ENCODE data around the gene SSX4. TPM values are rescaled to one million over a fixed set of nuclear protein-coding genes. Genes with fewer than 3 reads are reported as not detected.
A peak's percentile ranks its signal among the peaks of the same experiment; 100 is the strongest.
"Not testable (repeated sequence)": the region's sequence is repeated elsewhere in the genome, so short reads cannot be mapped to it uniquely, and the experiment has no call there.

Gene SSX4
- polyA plus RNA-seq, 3 donors = not detected

DNA sequence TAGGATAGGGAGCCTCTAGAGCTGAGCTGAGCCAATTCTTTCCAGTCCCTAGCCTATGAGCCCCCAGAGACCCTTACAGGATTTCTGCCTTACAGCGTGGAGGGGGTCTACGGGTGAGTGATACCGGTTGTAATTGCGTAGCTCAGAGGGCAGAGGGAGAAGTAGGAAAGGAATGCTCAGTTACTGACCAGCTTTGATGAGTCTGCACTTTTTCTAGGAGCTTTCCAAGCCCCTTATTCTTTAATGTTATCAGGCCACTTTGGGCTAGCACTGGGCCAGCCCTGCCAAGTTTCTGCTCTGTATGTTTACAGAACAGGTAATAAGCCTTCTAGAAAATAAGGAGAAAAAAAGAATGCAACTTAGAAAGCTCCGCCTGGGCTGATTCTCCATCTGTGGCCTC lies 46.3 kb downstream of the SSX4 start:
- H2AFZ ChIP-seq (ENCODE audit: insufficient read depth, low read depth, low read length, poor library complexity, severe bottlenecking); H3K9ac ChIP-seq (ENCODE audit: insufficient read depth, low read length, poor library complexity, severe bottlenecking); H3K9me3 ChIP-seq (replicated peaks in 1 of 2; ENCODE audit: control insufficient read depth in 1 of 2, insufficient read depth in 1 of 2, low read length in 2 of 2); H3K4me1 Mint-ChIP-seq; intact Hi-C loops (cut with micrococcal nuclease); H3K27ac ChIP-seq (ENCODE audit: low read depth in 1 of 2, low read length in 2 of 2); H3K4me3 ChIP-seq (replicated peaks in 1 of 3; ENCODE audit: low read depth in 2 of 3, low read length in 3 of 3); H3K36me3 Mint-ChIP-seq; H3K4me1 ChIP-seq (ENCODE audit: control insufficient read depth in 1 of 2, insufficient read depth in 2 of 2, low read length in 2 of 2); H3K36me3 ChIP-seq (replicated peaks in 1 of 2; ENCODE audit: control insufficient read depth in 1 of 2, insufficient read depth in 2 of 2, low read length in 2 of 2); DNase-seq; H3K4me2 ChIP-seq (replicated peaks; ENCODE audit: extremely low read depth, low read length, poor library complexity, severe bottlenecking); H3K4me3 Mint-ChIP-seq; H4K20me1 ChIP-seq (ENCODE audit: insufficient read depth, low read length); H3K27me3 ChIP-seq (ENCODE audit: control insufficient read depth in 2 of 2, insufficient read depth in 2 of 2, low read length in 2 of 2); H3K79me2 ChIP-seq (ENCODE audit: insufficient read depth, low read length); H3K27me3 Mint-ChIP-seq (ENCODE audit: low read depth in 3 of 3): not testable (repeated sequence)
- WGBS (ENCODE audit: insufficient coverage) = no CpG with 5 or more reads among the region's 5 CpGs
- peaks cover 2 to 20% (median 5%) of the 10 kb centered on the region in 7 donors for H3K9me3 Mint-ChIP-seq
- H3K27ac Mint-ChIP-seq = peak overlapping the region in 1 of 7 donors; percentile 68

DNA sequence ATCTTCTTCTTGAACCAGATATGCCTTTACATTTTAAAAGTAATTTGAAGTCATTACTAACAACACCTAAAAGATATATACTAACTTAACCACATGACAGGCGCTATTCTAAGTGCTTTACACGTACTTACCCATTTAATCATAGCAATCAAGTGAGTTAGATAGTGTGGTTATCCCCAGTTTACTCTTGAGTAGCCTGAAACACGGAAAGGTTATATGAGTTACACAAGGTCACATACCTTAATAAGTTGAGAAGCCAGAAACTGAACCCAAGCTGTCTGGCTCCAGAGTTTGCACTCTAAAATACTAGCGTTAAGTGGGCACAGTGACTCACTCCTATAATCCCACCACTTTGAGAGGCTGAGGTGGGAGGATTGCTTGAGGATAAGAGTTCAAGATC lies 46.8 kb downstream of the SSX4 start:
- no CpG with 5 or more reads among the region's 4 CpGs for WGBS (ENCODE audit: insufficient coverage)
- H3K4me3 ChIP-seq (replicated peaks in 1 of 3; ENCODE audit: low read depth in 2 of 3, low read length in 3 of 3); H2AFZ ChIP-seq (ENCODE audit: insufficient read depth, low read depth, low read length, poor library complexity, severe bottlenecking); H3K9ac ChIP-seq (ENCODE audit: insufficient read depth, low read length, poor library complexity, severe bottlenecking); H3K27me3 ChIP-seq (ENCODE audit: control insufficient read depth in 2 of 2, insufficient read depth in 2 of 2, low read length in 2 of 2); H3K4me3 Mint-ChIP-seq; DNase-seq; H3K36me3 Mint-ChIP-seq; H4K20me1 ChIP-seq (ENCODE audit: insufficient read depth, low read length); H3K27ac ChIP-seq (ENCODE audit: low read depth in 1 of 2, low read length in 2 of 2); H3K36me3 ChIP-seq (replicated peaks in 1 of 2; ENCODE audit: control insufficient read depth in 1 of 2, insufficient read depth in 2 of 2, low read length in 2 of 2); H3K4me1 ChIP-seq (ENCODE audit: control insufficient read depth in 1 of 2, insufficient read depth in 2 of 2, low read length in 2 of 2); H3K27ac Mint-ChIP-seq; H3K4me1 Mint-ChIP-seq; H3K4me2 ChIP-seq (replicated peaks; ENCODE audit: extremely low read depth, low read length, poor library complexity, severe bottlenecking); H3K9me3 ChIP-seq (replicated peaks in 1 of 2; ENCODE audit: control insufficient read depth in 1 of 2, insufficient read depth in 1 of 2, low read length in 2 of 2); intact Hi-C loops (cut with micrococcal nuclease); H3K79me2 ChIP-seq (ENCODE audit: insufficient read depth, low read length): not testable (repeated sequence)
- Mint-ChIP-seq H3K27me3 (ENCODE audit: low read depth in 3 of 3) (peaks cover 0 to 10% (median 0%) of the 10 kb centered on the region in 3 donors), H3K9me3 (peaks cover 4 to 24% (median 8%) of the 10 kb centered on the region in 7 donors)

DNA sequence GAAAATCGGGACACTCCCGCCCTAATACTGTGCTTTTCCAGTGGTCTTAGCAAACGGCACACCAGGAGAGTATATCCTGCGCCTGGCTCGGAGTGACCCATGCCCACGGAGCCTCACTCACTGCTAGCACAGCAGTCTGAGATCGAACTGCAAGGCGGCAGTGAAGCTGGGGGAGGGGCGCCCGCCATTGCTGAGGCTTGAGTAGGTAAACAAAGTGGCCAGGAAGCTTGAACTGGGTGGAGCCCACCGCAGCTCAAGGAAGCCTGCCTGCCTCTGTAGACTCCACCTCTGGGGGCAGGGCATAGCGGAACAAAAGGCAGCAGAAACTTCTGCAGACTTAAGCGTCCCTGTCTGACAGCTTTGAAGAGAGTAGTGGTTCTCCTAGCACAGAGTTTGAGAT lies 50.4 kb downstream of the SSX4 start:
- H3K4me1 Mint-ChIP-seq; H4K20me1 ChIP-seq (ENCODE audit: insufficient read depth, low read length); H3K36me3 Mint-ChIP-seq; H3K4me3 ChIP-seq (replicated peaks in 1 of 3; ENCODE audit: low read depth in 2 of 3, low read length in 3 of 3); H2AFZ ChIP-seq (ENCODE audit: insufficient read depth, low read depth, low read length, poor library complexity, severe bottlenecking); H3K4me2 ChIP-seq (replicated peaks; ENCODE audit: extremely low read depth, low read length, poor library complexity, severe bottlenecking); H3K27ac ChIP-seq (ENCODE audit: low read depth in 1 of 2, low read length in 2 of 2); H3K9ac ChIP-seq (ENCODE audit: insufficient read depth, low read length, poor library complexity, severe bottlenecking); H3K4me1 ChIP-seq (ENCODE audit: control insufficient read depth in 1 of 2, insufficient read depth in 2 of 2, low read length in 2 of 2); DNase-seq; H3K27me3 ChIP-seq (ENCODE audit: control insufficient read depth in 2 of 2, insufficient read depth in 2 of 2, low read length in 2 of 2); H3K9me3 ChIP-seq (replicated peaks in 1 of 2; ENCODE audit: control insufficient read depth in 1 of 2, insufficient read depth in 1 of 2, low read length in 2 of 2); intact Hi-C loops (cut with micrococcal nuclease); H3K79me2 ChIP-seq (ENCODE audit: insufficient read depth, low read length); H3K4me3 Mint-ChIP-seq; H3K27ac Mint-ChIP-seq; H3K36me3 ChIP-seq (replicated peaks in 1 of 2; ENCODE audit: control insufficient read depth in 1 of 2, insufficient read depth in 2 of 2, low read length in 2 of 2): not testable (repeated sequence)
- WGBS (ENCODE audit: insufficient coverage) = 100% methylated on average over 2 of the region's 13 CpGs
- H3K27me3 Mint-ChIP-seq (ENCODE audit: low read depth in 3 of 3) = peaks cover 0 to 11% (median 0%) of the 10 kb centered on the region in 3 donors
- H3K9me3 Mint-ChIP-seq = peaks cover 5 to 25% (median 16%) of the 10 kb centered on the region in 7 donors

Small RNA genes within 50 kb of the gene (small RNA-seq; reads per million reads assigned to genes)
- gene AL606490.4 (ENCODE audit: insufficient read length, low read depth) (not detected), gene AL606490.7 (ENCODE audit: insufficient read length, low read depth) (not detected), gene AL606490.9 (ENCODE audit: insufficient read length, low read depth) (not detected)

Other genes starting within 250 kb of the SSX4 start
- gene SSX5, start 186.7 kb upstream of the SSX4 start, polyA plus RNA-seq = not detected
- not detected for gene SSX1, start 128.1 kb upstream of the SSX4 start, polyA plus RNA-seq
- not detected for gene SSX3, start 26.8 kb upstream of the SSX4 start, polyA plus RNA-seq
- not detected for gene SSX4B, start 28.4 kb downstream of the SSX4 start, polyA plus RNA-seq
- gene SLC38A5, start 86.7 kb downstream of the SSX4 start, polyA plus RNA-seq = under 1 TPM; 0.60 to 0.94 (median 0.69) TPM
- gene FTSJ1, start 92.7 kb downstream of the SSX4 start, polyA plus RNA-seq = 10 to 100 TPM; 36.6 to 44.3 (median 40.4) TPM
- 10 to 100 TPM in 1 of 3 donors, 1 to 10 TPM in 2; 7.5 to 10.5 (median 7.8) TPM for gene PORCN, start 125.5 kb downstream of the SSX4 start, polyA plus RNA-seq
- 10 to 100 TPM; 47.2 to 59.5 (median 47.4) TPM for gene EBP, start 138.3 kb downstream of the SSX4 start, polyA plus RNA-seq
- 10 to 100 TPM in 1 of 3 donors, 1 to 10 TPM in 2; 5.7 to 16.9 (median 6.6) TPM for gene TBC1D25, start 156.2 kb downstream of the SSX4 start, polyA plus RNA-seq
- 100 to 1,000 TPM; 187 to 302 (median 203) TPM for gene RBM3, start 190.9 kb downstream of the SSX4 start, polyA plus RNA-seq
- 100 to 1,000 TPM in 1 of 3 donors, 10 to 100 TPM in 2; 68.6 to 171 (median 93.3) TPM for gene WDR13, start 214.0 kb downstream of the SSX4 start, polyA plus RNA-seq